ENCODE results near the gene CA10. TPM values are rescaled to one million over a fixed set of nuclear protein-coding genes. Genes with fewer than 3 reads are reported as not detected.

Gene CA10
- total RNA-seq, 1 donor, result not detected

DNA sequence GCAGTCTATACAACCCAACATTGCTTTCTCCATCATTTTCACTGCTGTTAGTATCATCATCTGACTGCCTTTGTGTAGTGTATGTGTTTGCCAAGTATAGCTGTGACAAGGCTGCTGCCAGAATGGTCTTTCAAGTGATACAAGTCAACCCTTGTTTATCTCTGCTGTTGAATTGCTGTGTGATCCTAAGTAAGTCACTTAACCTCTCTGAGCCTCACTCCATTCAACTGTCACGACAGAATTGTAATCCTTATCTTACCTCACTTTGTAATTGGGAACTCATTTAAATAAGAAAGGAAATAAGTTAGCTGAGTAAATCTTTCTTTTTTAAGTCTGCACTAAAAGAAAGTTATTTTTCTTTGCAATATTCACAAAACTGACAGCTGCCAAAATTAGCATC, 340.6 kb downstream of the CA10 start:
- Histone ChIP-seq H3K27ac (ENCODE audit: low read depth, low read length) (no peak overlapping the region), H2AFZ (ENCODE audit: low read length) (no peak overlapping the region), H3K9me3 (ENCODE audit: low read depth, low read length) (peaks cover 3% of the 10 kb centered on the region), H3K4me1 (ENCODE audit: insufficient read depth, low read length) (no peaks in the 10 kb centered on the region), H3K79me2 (ENCODE audit: insufficient read depth, low read length) (no peaks in the 10 kb centered on the region), H3K27me3 (ENCODE audit: insufficient read depth, low read length) (no peaks in the 10 kb centered on the region), H3K4me3 (ENCODE audit: insufficient read depth, low read length) (no peak overlapping the region), H3K4me2 (ENCODE audit: insufficient read depth, low read length) (no peak overlapping the region), H4K20me1 (ENCODE audit: insufficient read depth, low read length) (no peaks in the 10 kb centered on the region), H3K36me3 (ENCODE audit: insufficient read depth, low read length) (no peaks in the 10 kb centered on the region)
- TF ChIP-seq, protein P1, sequence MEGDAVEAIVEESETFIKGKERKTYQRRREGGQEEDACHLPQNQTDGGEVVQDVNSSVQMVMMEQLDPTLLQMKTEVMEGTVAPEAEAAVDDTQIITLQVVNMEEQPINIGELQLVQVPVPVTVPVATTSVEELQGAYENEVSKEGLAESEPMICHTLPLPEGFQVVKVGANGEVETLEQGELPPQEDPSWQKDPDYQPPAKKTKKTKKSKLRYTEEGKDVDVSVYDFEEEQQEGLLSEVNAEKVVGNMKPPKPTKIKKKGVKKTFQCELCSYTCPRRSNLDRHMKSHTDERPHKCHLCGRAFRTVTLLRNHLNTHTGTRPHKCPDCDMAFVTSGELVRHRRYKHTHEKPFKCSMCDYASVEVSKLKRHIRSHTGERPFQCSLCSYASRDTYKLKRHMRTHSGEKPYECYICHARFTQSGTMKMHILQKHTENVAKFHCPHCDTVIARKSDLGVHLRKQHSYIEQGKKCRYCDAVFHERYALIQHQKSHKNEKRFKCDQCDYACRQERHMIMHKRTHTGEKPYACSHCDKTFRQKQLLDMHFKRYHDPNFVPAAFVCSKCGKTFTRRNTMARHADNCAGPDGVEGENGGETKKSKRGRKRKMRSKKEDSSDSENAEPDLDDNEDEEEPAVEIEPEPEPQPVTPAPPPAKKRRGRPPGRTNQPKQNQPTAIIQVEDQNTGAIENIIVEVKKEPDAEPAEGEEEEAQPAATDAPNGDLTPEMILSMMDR (IDR thresholded peaks at IDR 0.05; ENCODE audit: extremely low read depth, low read depth, low read length), result no peak
- DNase-seq (ENCODE audit: insufficient read length, low spot score, missing footprints), result no peak

DNA sequence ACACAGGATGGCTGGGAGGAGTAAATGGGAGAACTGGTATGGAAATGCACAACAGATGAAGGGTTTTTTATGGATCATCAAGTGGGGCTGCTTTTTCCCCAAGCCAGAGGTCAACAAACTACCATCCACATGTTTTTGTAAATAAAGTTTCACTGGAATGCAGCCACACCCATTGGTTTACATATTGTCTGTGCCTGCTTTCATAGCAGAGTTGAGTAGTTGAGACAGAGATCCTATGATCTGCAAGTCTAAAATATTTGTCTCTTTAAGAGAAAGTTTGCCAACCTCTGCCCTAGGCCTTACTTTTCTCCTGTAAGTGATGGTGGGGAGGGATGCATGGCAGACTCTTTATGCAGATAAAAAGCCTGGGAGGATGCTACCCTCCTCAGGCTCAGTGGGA, 341.4 kb downstream of the CA10 start:
- Histone ChIP-seq H3K27ac (ENCODE audit: low read depth, low read length) (no peak overlapping the region), H3K9me3 (ENCODE audit: low read depth, low read length) (peaks cover 2% of the 10 kb centered on the region), H2AFZ (ENCODE audit: low read length) (no peak overlapping the region), H3K4me2 (ENCODE audit: insufficient read depth, low read length) (no peak overlapping the region), H3K4me1 (ENCODE audit: insufficient read depth, low read length) (no peaks in the 10 kb centered on the region), H3K27me3 (ENCODE audit: insufficient read depth, low read length) (no peaks in the 10 kb centered on the region), H3K79me2 (ENCODE audit: insufficient read depth, low read length) (no peaks in the 10 kb centered on the region), H3K4me3 (ENCODE audit: insufficient read depth, low read length) (no peak overlapping the region), H3K36me3 (ENCODE audit: insufficient read depth, low read length) (no peaks in the 10 kb centered on the region), H4K20me1 (ENCODE audit: insufficient read depth, low read length) (no peaks in the 10 kb centered on the region)
- TF ChIP-seq, protein P1 (IDR thresholded peaks at IDR 0.05; ENCODE audit: extremely low read depth, low read depth, low read length), result no peak
- no peak for DNase-seq (ENCODE audit: insufficient read length, low spot score, missing footprints)

DNA sequence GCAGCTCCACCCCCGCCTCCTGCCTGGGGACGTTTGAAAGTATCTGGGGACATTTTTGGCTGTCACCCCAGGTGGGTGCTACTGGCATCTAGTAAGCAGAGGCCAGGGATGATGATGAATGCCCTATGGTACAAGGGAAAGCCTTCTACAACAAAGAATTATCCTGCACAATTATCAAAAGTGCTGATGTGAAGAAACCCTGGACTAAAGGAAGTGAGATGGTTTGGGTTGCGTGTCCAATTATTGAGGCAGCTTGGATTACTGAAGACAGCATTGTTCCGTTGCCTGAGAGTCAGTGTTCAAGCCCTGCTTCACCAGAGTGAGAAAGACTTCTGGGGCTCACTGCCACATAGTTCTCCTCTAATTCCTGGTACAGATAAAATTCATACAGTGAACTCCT, 343.4 kb downstream of the CA10 start:
- H3K4me1 ChIP-seq (ENCODE audit: insufficient read depth, low read length), result no peaks in the 10 kb centered on the region
- no peaks in the 10 kb centered on the region for H4K20me1 ChIP-seq (ENCODE audit: insufficient read depth, low read length)
- H3K36me3 ChIP-seq (ENCODE audit: insufficient read depth, low read length), result no peaks in the 10 kb centered on the region
- H3K27ac ChIP-seq (ENCODE audit: low read depth, low read length), result no peak overlapping the region
- TF ChIP-seq, protein P1 (IDR thresholded peaks at IDR 0.05; ENCODE audit: extremely low read depth, low read depth, low read length), result no peak
- H3K4me2 ChIP-seq (ENCODE audit: insufficient read depth, low read length), result no peak overlapping the region
- peaks cover 4% of the 10 kb centered on the region for H3K9me3 ChIP-seq (ENCODE audit: low read depth, low read length)
- no peak for DNase-seq (ENCODE audit: insufficient read length, low spot score, missing footprints)
- H3K27me3 ChIP-seq (ENCODE audit: insufficient read depth, low read length), result no peaks in the 10 kb centered on the region
- no peak overlapping the region for H3K4me3 ChIP-seq (ENCODE audit: insufficient read depth, low read length)
- H3K79me2 ChIP-seq (ENCODE audit: insufficient read depth, low read length), result no peaks in the 10 kb centered on the region
- H2AFZ ChIP-seq (ENCODE audit: low read length), result no peak overlapping the region

DNA sequence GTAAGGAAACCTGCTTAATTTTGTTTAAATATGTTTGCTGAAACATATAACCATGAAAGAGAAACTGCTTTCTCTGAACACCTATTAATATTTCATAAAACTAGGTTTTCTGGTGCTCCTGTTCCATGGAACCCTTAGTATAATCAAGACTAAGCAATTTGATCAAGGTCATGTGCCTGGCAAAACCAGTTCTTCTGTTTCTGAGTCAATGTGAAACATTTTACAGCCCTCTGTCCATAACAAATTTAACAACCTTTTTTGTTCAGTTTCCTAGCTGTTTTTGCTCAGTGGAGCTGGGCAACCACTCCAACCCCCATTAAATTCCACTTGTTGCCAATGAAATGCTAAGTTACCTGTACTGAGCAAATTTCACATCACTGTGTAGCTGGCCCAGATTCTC, 344.0 kb downstream of the CA10 start:
- no peak overlapping the region for H2AFZ ChIP-seq (ENCODE audit: low read length)

More for the DNA sequence above, 344.0 kb downstream of the CA10 start:
- no peak overlapping the region for H3K27ac ChIP-seq (ENCODE audit: low read depth, low read length)
- no peak overlapping the region for H3K4me2 ChIP-seq (ENCODE audit: insufficient read depth, low read length)
- no peaks in the 10 kb centered on the region for H3K27me3 ChIP-seq (ENCODE audit: insufficient read depth, low read length)
- no peaks in the 10 kb centered on the region for H3K36me3 ChIP-seq (ENCODE audit: insufficient read depth, low read length)
- H3K4me3 ChIP-seq (ENCODE audit: insufficient read depth, low read length), result no peak overlapping the region
- no peaks in the 10 kb centered on the region for H4K20me1 ChIP-seq (ENCODE audit: insufficient read depth, low read length)
- no peak for DNase-seq (ENCODE audit: insufficient read length, low spot score, missing footprints)
- H3K9me3 ChIP-seq (ENCODE audit: low read depth, low read length), result peaks cover 4% of the 10 kb centered on the region
- H3K79me2 ChIP-seq (ENCODE audit: insufficient read depth, low read length), result no peaks in the 10 kb centered on the region
- H3K4me1 ChIP-seq (ENCODE audit: insufficient read depth, low read length), result no peaks in the 10 kb centered on the region
- TF ChIP-seq, protein P1 (IDR thresholded peaks at IDR 0.05; ENCODE audit: extremely low read depth, low read depth, low read length), result no peak
